HUES64 (cell line): Measurements from ENCODE around the gene TFAP2B. TPM values are rescaled to one million over a fixed set of nuclear protein-coding genes. Genes with fewer than 3 reads are reported as not detected.

ENCODE experiments used
- H3K27ac ChIP-seq: 2 replicates; pipeline ENCODE4 v1.7.0; 2013; ENCODE audit warnings: low read depth, low read length, inconsistent platforms
- H3K27me3 ChIP-seq: 2 replicates; pipeline ENCODE4 v1.6.1; 2013; ENCODE audit warnings: mild to moderate bottlenecking, low read length; ENCODE audit not compliant: insufficient read depth
- H3K36me3 ChIP-seq: 2 replicates; pipeline ENCODE4 v1.6.1; 2013; ENCODE audit warnings: mild to moderate bottlenecking, low read length; ENCODE audit not compliant: insufficient read depth
- H3K4me1 ChIP-seq: 2 replicates; pipeline ENCODE4 v1.6.1; 2013; ENCODE audit warnings: mild to moderate bottlenecking, low read length, moderate library complexity; ENCODE audit not compliant: insufficient read depth
- H3K4me3 ChIP-seq: 2 replicates; pipeline ENCODE4 v1.5.1; 2013; ENCODE audit warnings: mild to moderate bottlenecking, low read length, moderate library complexity
- H3K9ac ChIP-seq: 2 replicates; pipeline ENCODE4 v1.6.1; 2013; ENCODE audit warnings: mild to moderate bottlenecking, low read depth, low read length
- H3K9me3 ChIP-seq: 2 replicates; pipeline ENCODE4 v1.6.1; 2013; ENCODE audit warnings: low read depth, low read length; ENCODE audit not compliant: insufficient read depth
- WGBS: fragments of 150-250, 120-280 bp; methylation state at CpG from one replicate; pipeline ENCODE4 v1.1.7; 2013; ENCODE audit warnings: missing lambda C conversion rate; 5-methylcytosine and 5-hydroxymethylcytosine counted together
- polyA plus RNA-seq, 2 experiments: library from polyadenylated mRNA; stranded (reverse); fragments of 50-300 nt; gene quantifications; one replicate each; pipeline ENCODE4 v1.2.3, GENCODE V29; 2013

The TFAP2B gene
- polyA plus RNA-seq (2013, experiment 1 of 2) = 2.2 TPM
- 5.4 TPM for polyA plus RNA-seq (2013, experiment 2 of 2)

- H3K27me3 ChIP-seq = peaks cover 100% of the 10 kb centered on the region
- peak within 1 kb of the TSS; percentile 40 for H3K4me3 ChIP-seq
- WGBS = 10% methylated on average over 7 of the region's 7 CpGs
- no peaks in the 10 kb centered on the region for H3K9me3 ChIP-seq
- peak within 1 kb of the TSS; percentile 45; the same call in 1 of the 2 replicates for H3K9ac ChIP-seq
- no peaks in the 10 kb centered on the region for H3K36me3 ChIP-seq
- H3K27ac ChIP-seq = no peak within 1 kb of the TSS
- H3K4me1 ChIP-seq = peaks cover 35% of the 10 kb centered on the region
Measured at GRCh38 chr6:50818673-50819072, at the start of gene TFAP2B. Gene TFAP2B, plus strand, starts transcription at chr6:50818871. Its CDS starts 21 bp downstream, at chr6:50818892.

- no peak overlapping the region for H3K9ac ChIP-seq
- no peaks in the 10 kb centered on the region for H3K27me3 ChIP-seq
- H3K36me3 ChIP-seq = no peaks in the 10 kb centered on the region
- no peaks in the 10 kb centered on the region for H3K4me1 ChIP-seq
- no peak overlapping the region for H3K27ac ChIP-seq
- no peaks in the 10 kb centered on the region for H3K9me3 ChIP-seq
- no peak overlapping the region for H3K4me3 ChIP-seq
Measured at GRCh38 chr6:50778696-50779095, 40.0 kb upstream of the TFAP2B start.

GRCh38 chr6:50780382-50780781 is 38.3 kb upstream of the TFAP2B start:
- no peaks in the 10 kb centered on the region for H3K4me1 ChIP-seq
- no peaks in the 10 kb centered on the region for H3K36me3 ChIP-seq
- no peak overlapping the region for H3K4me3 ChIP-seq
- 95% methylated on average over 5 of the region's 5 CpGs for WGBS
- no peaks in the 10 kb centered on the region for H3K9me3 ChIP-seq
- no peaks in the 10 kb centered on the region for H3K27me3 ChIP-seq
- H3K9ac ChIP-seq = no peak overlapping the region
- no peak overlapping the region for H3K27ac ChIP-seq

GRCh38 chr6:50785921-50786320 is 32.8 kb upstream of the TFAP2B start:
- Histone ChIP-seq H3K4me3 (no peak overlapping the region), H3K9ac (no peak overlapping the region), H3K4me1 (no peaks in the 10 kb centered on the region), H3K27me3 (0 out of 2 replicates have a peak, but pooled peaks cover 3% of the 10 kb centered on the region), H3K27ac (no peak overlapping the region), H3K36me3 (no peaks in the 10 kb centered on the region), H3K9me3 (no peaks in the 10 kb centered on the region)
- WGBS = 38% methylated on average over 1 of the region's 1 CpG

GRCh38 chr6:50791900-50792508 is 26.7 kb upstream of the TFAP2B start:
- Histone ChIP-seq H3K9me3 (no peaks in the 10 kb centered on the region), H3K4me1 (no peaks in the 10 kb centered on the region), H3K27me3 (peaks cover 26% of the 10 kb centered on the region), H3K4me3 (no peak overlapping the region), H3K27ac (no peak overlapping the region), H3K9ac (no peak overlapping the region), H3K36me3 (no peaks in the 10 kb centered on the region)
- WGBS = 12% methylated on average over 2 of the region's 3 CpGs

- Histone ChIP-seq H3K9me3 (no peaks in the 10 kb centered on the region), H3K27me3 (peaks cover 26% of the 10 kb centered on the region), H3K27ac (no peak overlapping the region), H3K36me3 (no peaks in the 10 kb centered on the region), H3K4me3 (no peak overlapping the region), H3K4me1 (no peaks in the 10 kb centered on the region), H3K9ac (no peak overlapping the region)
- WGBS = 63% methylated on average over 1 of the region's 1 CpG
Measured at GRCh38 chr6:50792771-50793170, 25.9 kb upstream of the TFAP2B start.

- H3K9me3 ChIP-seq = no peaks in the 10 kb centered on the region
- 83% methylated on average over 4 of the region's 5 CpGs for WGBS
- H3K4me3 ChIP-seq = no peak overlapping the region
- H3K27me3 ChIP-seq = peaks cover 26% of the 10 kb centered on the region
- no peaks in the 10 kb centered on the region for H3K4me1 ChIP-seq
- no peak overlapping the region for H3K9ac ChIP-seq
- H3K27ac ChIP-seq = no peak overlapping the region
- H3K36me3 ChIP-seq = no peaks in the 10 kb centered on the region
Measured at GRCh38 chr6:50795574-50795973, 23.1 kb upstream of the TFAP2B start.

- H3K9ac ChIP-seq = no peak overlapping the region
- H3K36me3 ChIP-seq = no peaks in the 10 kb centered on the region
- no peaks in the 10 kb centered on the region for H3K9me3 ChIP-seq
- H3K4me1 ChIP-seq = no peaks in the 10 kb centered on the region
- no peak overlapping the region for H3K4me3 ChIP-seq
- no peak overlapping the region for H3K27ac ChIP-seq
- no peaks in the 10 kb centered on the region for H3K27me3 ChIP-seq
Measured at GRCh38 chr6:50804283-50804682, 14.4 kb upstream of the TFAP2B start.

GRCh38 chr6:50807035-50807434 is 11.6 kb upstream of the TFAP2B start:
- no peak overlapping the region for H3K27ac ChIP-seq
- H3K4me3 ChIP-seq = no peak overlapping the region
- H3K9me3 ChIP-seq = no peaks in the 10 kb centered on the region
- no peaks in the 10 kb centered on the region for H3K36me3 ChIP-seq
- no peak overlapping the region for H3K9ac ChIP-seq
- H3K4me1 ChIP-seq = no peaks in the 10 kb centered on the region
- H3K27me3 ChIP-seq = no peaks in the 10 kb centered on the region

GRCh38 chr6:50815436-50816114 is 3.1 kb upstream of the TFAP2B start:
- Histone ChIP-seq H3K9me3 (no peaks in the 10 kb centered on the region), H3K9ac (peak overlapping the region; percentile 30; the same call in 1 of the 2 replicates), H3K36me3 (no peaks in the 10 kb centered on the region), H3K27me3 (peaks cover 73% of the 10 kb centered on the region), H3K4me1 (peaks cover 7% of the 10 kb centered on the region; the same call in 1 of the 2 replicates), H3K4me3 (peak overlapping the region; percentile 51), H3K27ac (no peak overlapping the region)
- 7% methylated on average over 14 of the region's 16 CpGs for WGBS

- Histone ChIP-seq H3K9me3 (no peaks in the 10 kb centered on the region), H3K27ac (no peak overlapping the region), H3K4me1 (peaks cover 12% of the 10 kb centered on the region; the same call in 1 of the 2 replicates), H3K4me3 (peak overlapping the region; percentile 51), H3K36me3 (no peaks in the 10 kb centered on the region), H3K27me3 (peaks cover 79% of the 10 kb centered on the region), H3K9ac (peak overlapping the region; percentile 30; the same call in 1 of the 2 replicates)
- WGBS = 2% methylated on average over 11 of the region's 14 CpGs
Measured at GRCh38 chr6:50816115-50816675, 2.5 kb upstream of the TFAP2B start.
